Fibroblast of lung (primary cell): ENCODE data around the gene RBAK. TPM values are rescaled to one million over a fixed set of nuclear protein-coding genes. Genes with fewer than 3 reads are reported as not detected.
A peak's percentile ranks its signal among the peaks of the same experiment; 100 is the strongest.
"Not testable (repeated sequence)": the region's sequence is repeated elsewhere in the genome, so short reads cannot be mapped to it uniquely, and the experiment has no call there.

Source experiments
- DNase-seq, 2 donors: peaks; one replicate each; pipeline versions ENCODE4 v3.0.0 to v3.0.0-alpha.2; 2010; ENCODE audit warnings: low read depth in 2 of 2
- H2AFZ ChIP-seq: 2 replicates; pipeline ENCODE4 v1.5.1; 2012; ENCODE audit warnings: low read length, control low read depth, inconsistent platforms
- H3K27ac ChIP-seq: 2 replicates; pipeline ENCODE4 v1.5.1; 2011; ENCODE audit warnings: low read length, control low read depth; ENCODE audit not compliant: insufficient read depth
- H3K27me3 ChIP-seq: 2 replicates; pipeline ENCODE4 v1.5.1; 2011; ENCODE audit warnings: mild to moderate bottlenecking, low read length; ENCODE audit not compliant: control insufficient read depth, insufficient read depth
- H3K36me3 ChIP-seq: 2 replicates; pipeline ENCODE4 v1.5.1; 2011; ENCODE audit warnings: low read length; ENCODE audit not compliant: control insufficient read depth, insufficient read depth
- H3K4me1 ChIP-seq: 2 replicates; pipeline ENCODE4 v1.5.1; 2011; ENCODE audit warnings: low read length; ENCODE audit not compliant: control insufficient read depth, insufficient read depth; ENCODE audit errors: extremely low read depth
- H3K4me2 ChIP-seq: 2 replicates; pipeline ENCODE4 v1.5.1; 2011; ENCODE audit warnings: low read length, control low read depth; ENCODE audit not compliant: insufficient read depth; ENCODE audit errors: extremely low read depth
- H3K4me3 ChIP-seq, 4 experiments: fragments of 200-600 bp in 1 of 4; sonication (generic) in 1 of 4; replicated peaks in 1 of 4; 2 replicates each; pipeline ENCODE4 v1.5.1; 2011 to 2016; ENCODE audit warnings: low read length in 4 of 4, low read depth in 3 of 4, mild to moderate bottlenecking in 3 of 4, control low read depth in 2 of 4, inconsistent platforms in 1 of 4, mixed read lengths in 1 of 4; ENCODE audit not compliant: insufficient read depth in 1 of 4; ENCODE audit errors: control extremely low read depth in 1 of 4
- H3K79me2 ChIP-seq: 2 replicates; pipeline ENCODE4 v1.5.1; 2012; ENCODE audit warnings: mild to moderate bottlenecking, low read length, inconsistent platforms; ENCODE audit not compliant: control insufficient read depth, insufficient read depth
- H3K9ac ChIP-seq: 2 replicates; pipeline ENCODE4 v1.5.1; 2011; ENCODE audit warnings: mild to moderate bottlenecking, low read length, control low read depth; ENCODE audit not compliant: insufficient read depth
- H3K9me3 ChIP-seq: 2 replicates; pipeline ENCODE4 v1.5.1; 2012; ENCODE audit warnings: low read depth, low read length; ENCODE audit not compliant: control insufficient read depth, insufficient read depth
- H4K20me1 ChIP-seq: 2 replicates; pipeline ENCODE4 v1.5.1; 2011; ENCODE audit warnings: low read length; ENCODE audit not compliant: control insufficient read depth, insufficient read depth; ENCODE audit errors: extremely low read depth
- EZH2 ChIP-seq: IDR thresholded peaks from 2 replicates; pipeline ENCODE4 v1.5.1; 2012; ENCODE audit warnings: low read length, control low read depth, mild to moderate bottlenecking; ENCODE audit errors: missing control alignments
- polyA plus RNA-seq, 2 donors: library from polyadenylated mRNA; depleted of rRNA in 1 of 2; stranded (reverse) in 1 of 2; unstranded in 1 of 2; fragments of >200 nt; gene quantifications; 2 replicates each; pipeline ENCODE4 v1.2.1, GENCODE V29; 2011 to 2012; ENCODE audit warnings: missing spikeins in 1 of 2
- total RNA-seq: library from RNA; depleted of rRNA; stranded (reverse); fragments of >200 nt; gene quantifications from 2 replicates; pipeline ENCODE4 v1.2.1, GENCODE V29; 2014
- TF ChIP-seq, protein P1 (sequence below), 2 donors: IDR thresholded peaks in 1 of 2; conservative IDR thresholded peaks in 1 of 2; 1 replicate in 1 of 2; 2 replicates in 1 of 2; pipeline ENCODE4 v1.5.1; 2011 to 2012; ENCODE audit warnings: low read length in 2 of 2, control low read depth in 1 of 2, inconsistent platforms in 1 of 2, low read depth in 1 of 2, mild to moderate bottlenecking in 1 of 2

The RBAK gene
- total and polyA plus RNA-seq, 2 donors (not counting 1 experiment from before 2014, with no cell fraction given): 4.3 to 6.9 TPM

DNA sequence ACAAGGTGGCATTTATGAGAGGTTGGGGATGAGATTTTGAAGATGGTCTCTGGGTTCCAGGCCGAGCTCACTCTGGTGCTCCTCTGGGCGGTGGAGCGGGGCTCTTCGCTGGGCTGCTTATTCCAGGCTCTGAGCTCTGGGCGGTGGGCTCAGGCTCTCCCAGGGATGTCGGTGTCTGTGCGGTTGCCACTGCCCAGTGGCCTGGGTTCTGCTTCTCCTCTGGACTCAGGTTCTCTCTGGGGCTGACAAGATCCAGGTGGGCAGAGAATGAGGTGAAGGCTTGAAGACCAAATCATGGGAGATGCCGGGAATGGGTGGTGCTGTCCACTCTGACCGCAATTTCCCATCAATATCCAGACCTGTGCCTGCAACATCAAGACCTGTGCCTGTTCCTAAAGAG is 40.6 kb downstream of the RBAK start:
- Histone ChIP-seq H3K9ac (no peak overlapping the region), H3K4me3 (no peak overlapping the region), H3K36me3 (no peaks in the 10 kb centered on the region), H3K9me3 (no peaks in the 10 kb centered on the region), H2AFZ (no peak overlapping the region), H4K20me1 (no peaks in the 10 kb centered on the region), H3K27me3 (no peaks in the 10 kb centered on the region), H3K79me2 (no peaks in the 10 kb centered on the region), H3K27ac (no peak overlapping the region), H3K4me2 (no peak overlapping the region), H3K4me1 (no peaks in the 10 kb centered on the region)
- TF ChIP-seq EZH2: no peak
- TF ChIP-seq, protein P1, sequence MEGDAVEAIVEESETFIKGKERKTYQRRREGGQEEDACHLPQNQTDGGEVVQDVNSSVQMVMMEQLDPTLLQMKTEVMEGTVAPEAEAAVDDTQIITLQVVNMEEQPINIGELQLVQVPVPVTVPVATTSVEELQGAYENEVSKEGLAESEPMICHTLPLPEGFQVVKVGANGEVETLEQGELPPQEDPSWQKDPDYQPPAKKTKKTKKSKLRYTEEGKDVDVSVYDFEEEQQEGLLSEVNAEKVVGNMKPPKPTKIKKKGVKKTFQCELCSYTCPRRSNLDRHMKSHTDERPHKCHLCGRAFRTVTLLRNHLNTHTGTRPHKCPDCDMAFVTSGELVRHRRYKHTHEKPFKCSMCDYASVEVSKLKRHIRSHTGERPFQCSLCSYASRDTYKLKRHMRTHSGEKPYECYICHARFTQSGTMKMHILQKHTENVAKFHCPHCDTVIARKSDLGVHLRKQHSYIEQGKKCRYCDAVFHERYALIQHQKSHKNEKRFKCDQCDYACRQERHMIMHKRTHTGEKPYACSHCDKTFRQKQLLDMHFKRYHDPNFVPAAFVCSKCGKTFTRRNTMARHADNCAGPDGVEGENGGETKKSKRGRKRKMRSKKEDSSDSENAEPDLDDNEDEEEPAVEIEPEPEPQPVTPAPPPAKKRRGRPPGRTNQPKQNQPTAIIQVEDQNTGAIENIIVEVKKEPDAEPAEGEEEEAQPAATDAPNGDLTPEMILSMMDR (conservative IDR thresholded peaks at IDR 0.05 in 1 of 2, IDR thresholded peaks at IDR 0.05 in 1 of 2; ENCODE audit: low read depth in 1 of 2, low read length in 2 of 2): no peak
- no peak for DNase-seq

DNA sequence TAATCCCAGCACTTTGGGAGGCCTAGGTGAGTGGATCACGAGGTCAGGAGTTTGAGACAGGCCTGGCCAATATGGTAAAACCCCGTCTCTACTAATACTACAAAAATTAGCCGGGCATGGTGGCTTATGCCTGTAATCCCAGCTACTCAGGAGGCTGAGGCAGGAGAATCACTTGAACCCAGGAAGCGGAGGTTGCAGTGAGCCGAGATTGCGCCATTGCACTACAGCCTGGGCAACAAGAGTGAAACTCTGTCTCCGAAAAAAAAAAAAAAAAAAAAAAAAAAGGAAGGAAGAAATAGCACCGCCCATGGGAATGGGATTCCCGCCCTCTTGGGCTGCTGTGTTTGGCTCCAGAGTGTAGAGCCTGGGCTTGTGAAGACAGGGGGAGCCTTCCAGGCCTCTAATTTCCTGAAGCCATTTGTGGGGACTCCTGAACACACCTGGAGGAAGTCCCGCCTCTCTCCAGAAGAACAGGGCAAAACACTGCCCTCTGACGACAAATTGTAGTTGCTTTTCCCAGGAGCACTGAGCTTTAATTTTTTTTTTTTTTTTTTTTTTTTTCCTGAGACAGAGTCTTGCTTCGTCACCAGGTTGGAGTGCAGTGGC is 42.7 kb downstream of the RBAK start:
- not testable (repeated sequence) for DNase-seq, H3K4me3 ChIP-seq, H3K9me3 ChIP-seq, H3K4me1 ChIP-seq, H3K79me2 ChIP-seq, H3K36me3 ChIP-seq, H3K9ac ChIP-seq, H3K4me2 ChIP-seq, H3K27me3 ChIP-seq, H4K20me1 ChIP-seq, H3K27ac ChIP-seq, H2AFZ ChIP-seq
- TF ChIP-seq, protein P1 (conservative IDR thresholded peaks at IDR 0.05 in 1 of 2, IDR thresholded peaks at IDR 0.05 in 1 of 2; ENCODE audit: low read depth in 1 of 2, low read length in 2 of 2): peak in 1 of 2 donors; percentile 3

DNA sequence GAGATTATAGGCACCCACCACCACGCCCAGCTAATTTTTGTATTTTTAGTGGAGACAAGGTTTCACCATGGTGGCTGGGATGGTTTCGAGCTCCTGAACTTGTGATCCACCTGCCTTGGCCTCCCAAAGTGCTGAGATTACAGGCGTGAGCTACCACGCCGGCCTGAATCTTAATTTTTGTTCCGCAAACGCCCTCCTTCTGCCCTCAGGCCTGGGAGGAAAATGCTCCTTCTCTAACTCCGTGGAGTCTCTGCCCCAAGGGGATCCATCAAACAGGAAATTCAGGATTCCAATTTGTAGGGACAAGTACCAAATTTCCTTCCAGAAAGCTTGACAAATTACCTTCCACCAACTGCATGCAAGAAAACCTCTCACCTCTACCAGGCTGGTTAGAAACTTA is 43.2 kb downstream of the RBAK start:
- no peak overlapping the region for H3K4me2 ChIP-seq
- H3K36me3 ChIP-seq: no peaks in the 10 kb centered on the region
- H3K4me3 ChIP-seq: no peak overlapping the region
- no peaks in the 10 kb centered on the region for H3K27me3 ChIP-seq
- H3K79me2 ChIP-seq: no peaks in the 10 kb centered on the region
- H4K20me1 ChIP-seq: no peaks in the 10 kb centered on the region
- no peak overlapping the region for H3K27ac ChIP-seq
- no peak overlapping the region for H3K9ac ChIP-seq
- H3K4me1 ChIP-seq: no peaks in the 10 kb centered on the region
- H2AFZ ChIP-seq: no peak overlapping the region
- H3K9me3 ChIP-seq: no peaks in the 10 kb centered on the region
- DNase-seq: no peak
- TF ChIP-seq EZH2: no peak
- TF ChIP-seq, protein P1 (conservative IDR thresholded peaks at IDR 0.05 in 1 of 2, IDR thresholded peaks at IDR 0.05 in 1 of 2; ENCODE audit: low read depth in 1 of 2, low read length in 2 of 2): no peak
